ENCODE measurements around the gene KIAA1614.

The KIAA1614 gene

GRCh38 chr1:180905927-180906326, 6.8 kb upstream of the KIAA1614 start:
- H3K27me3 ChIP-seq (ENCODE audit: insufficient read depth, poor library complexity, severe bottlenecking): no peaks in the 10 kb centered on the region
- no peak for DNase-seq (ENCODE audit: low read depth in 1 of 2, low spot score in 1 of 2)
- TF ChIP-seq, protein P1, sequence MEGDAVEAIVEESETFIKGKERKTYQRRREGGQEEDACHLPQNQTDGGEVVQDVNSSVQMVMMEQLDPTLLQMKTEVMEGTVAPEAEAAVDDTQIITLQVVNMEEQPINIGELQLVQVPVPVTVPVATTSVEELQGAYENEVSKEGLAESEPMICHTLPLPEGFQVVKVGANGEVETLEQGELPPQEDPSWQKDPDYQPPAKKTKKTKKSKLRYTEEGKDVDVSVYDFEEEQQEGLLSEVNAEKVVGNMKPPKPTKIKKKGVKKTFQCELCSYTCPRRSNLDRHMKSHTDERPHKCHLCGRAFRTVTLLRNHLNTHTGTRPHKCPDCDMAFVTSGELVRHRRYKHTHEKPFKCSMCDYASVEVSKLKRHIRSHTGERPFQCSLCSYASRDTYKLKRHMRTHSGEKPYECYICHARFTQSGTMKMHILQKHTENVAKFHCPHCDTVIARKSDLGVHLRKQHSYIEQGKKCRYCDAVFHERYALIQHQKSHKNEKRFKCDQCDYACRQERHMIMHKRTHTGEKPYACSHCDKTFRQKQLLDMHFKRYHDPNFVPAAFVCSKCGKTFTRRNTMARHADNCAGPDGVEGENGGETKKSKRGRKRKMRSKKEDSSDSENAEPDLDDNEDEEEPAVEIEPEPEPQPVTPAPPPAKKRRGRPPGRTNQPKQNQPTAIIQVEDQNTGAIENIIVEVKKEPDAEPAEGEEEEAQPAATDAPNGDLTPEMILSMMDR (IDR thresholded peaks at IDR 0.05; ENCODE audit: insufficient read depth, low read length): no peak
- TF ChIP-seq REST (IDR thresholded peaks at IDR 0.05; ENCODE audit: insufficient replicate concordance, low read depth) (no peak), SPI1 (IDR thresholded peaks at IDR 0.05; ENCODE audit: borderline replicate concordance, low read depth) (no peak), GABPA (IDR thresholded peaks at IDR 0.05; ENCODE audit: low read depth) (no peak), POLR2AphosphoS5 (IDR thresholded peaks at IDR 0.05; ENCODE audit: low read depth) (no peak)
- no peak overlapping the region for H3K27ac ChIP-seq (replicated peaks)
- H3K4me3 ChIP-seq (replicated peaks; ENCODE audit: insufficient read depth, low read length): no peak overlapping the region

DNA sequence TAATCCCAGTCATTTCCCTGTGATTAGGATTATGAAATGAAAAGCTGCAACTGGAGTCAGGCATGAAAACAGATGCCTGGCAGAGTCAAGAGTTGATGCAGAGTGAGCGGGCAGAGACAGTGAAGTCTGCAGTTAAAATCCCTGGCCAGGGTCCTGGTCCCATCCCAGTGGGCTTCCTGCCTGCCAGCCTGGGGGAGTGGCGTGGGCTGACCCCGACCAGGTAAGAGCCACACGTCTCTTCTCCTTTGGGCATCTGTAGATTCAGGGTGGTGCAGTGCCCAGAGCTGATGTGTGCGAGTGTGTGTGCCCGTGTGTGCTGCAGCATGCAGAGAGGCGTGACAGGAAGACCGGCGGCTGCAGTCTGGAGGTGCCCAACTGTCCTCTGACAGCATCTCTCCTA, 6.2 kb upstream of the KIAA1614 start:
- DNase-seq (ENCODE audit: low read depth in 1 of 2, low spot score in 1 of 2): no peak
- TF ChIP-seq POLR2AphosphoS5 (IDR thresholded peaks at IDR 0.05; ENCODE audit: low read depth) (no peak), SPI1 (IDR thresholded peaks at IDR 0.05; ENCODE audit: borderline replicate concordance, low read depth) (no peak), REST (IDR thresholded peaks at IDR 0.05; ENCODE audit: insufficient replicate concordance, low read depth) (no peak), GABPA (IDR thresholded peaks at IDR 0.05; ENCODE audit: low read depth) (no peak)
- TF ChIP-seq, protein P1 (IDR thresholded peaks at IDR 0.05; ENCODE audit: insufficient read depth, low read length): no peak
- H3K4me3 ChIP-seq (replicated peaks; ENCODE audit: insufficient read depth, low read length): no peak overlapping the region
- H3K27ac ChIP-seq (replicated peaks): no peak overlapping the region
- H3K27me3 ChIP-seq (ENCODE audit: insufficient read depth, poor library complexity, severe bottlenecking): no peaks in the 10 kb centered on the region

- no peak for DNase-seq (ENCODE audit: low read depth in 1 of 2, low spot score in 1 of 2)
- no peak overlapping the region for H3K27ac ChIP-seq (replicated peaks)
- no peak for TF ChIP-seq POLR2AphosphoS5 (IDR thresholded peaks at IDR 0.05; ENCODE audit: low read depth)
- TF ChIP-seq GABPA (IDR thresholded peaks at IDR 0.05; ENCODE audit: low read depth): no peak
- TF ChIP-seq REST (IDR thresholded peaks at IDR 0.05; ENCODE audit: insufficient replicate concordance, low read depth): no peak
- no peaks in the 10 kb centered on the region for H3K27me3 ChIP-seq (ENCODE audit: insufficient read depth, poor library complexity, severe bottlenecking)
- no peak overlapping the region for H3K4me3 ChIP-seq (replicated peaks; ENCODE audit: insufficient read depth, low read length)
Observed at GRCh38 chr1:180907313-180908055, 5.2 kb upstream of the KIAA1614 start.

Data from HL-60 (cell line).